Cardiac fibroblast (primary cell): ENCODE results near the gene GOLGA7B.

Experiments used
- DNase-seq, 2 donors: peaks; one replicate each; pipeline versions ENCODE4 v3.0.0 to v3.0.0-alpha.2; 2010; ENCODE audit warnings: low read depth in 2 of 2
- H3K4me3 ChIP-seq, 2 donors: replicated peaks in 1 of 2; 1 replicate in 1 of 2; 2 replicates in 1 of 2; pipeline ENCODE4 v1.5.1; 2011; ENCODE audit warnings: low read depth in 2 of 2, low read length in 2 of 2, mild to moderate bottlenecking in 2 of 2, moderate library complexity in 1 of 2
- CTCF ChIP-seq: IDR thresholded peaks from one replicate; pipeline ENCODE4 v1.5.1; 2011; ENCODE audit warnings: low read depth, mild to moderate bottlenecking, low read length, inconsistent platforms

GOLGA7B gene

GRCh38 chr10:97904576-97904975, 54.9 kb downstream of the GOLGA7B start:
- TF ChIP-seq CTCF = no peak
- no peak for DNase-seq
- no peak overlapping the region for H3K4me3 ChIP-seq

- no peak overlapping the region for H3K4me3 ChIP-seq
- TF ChIP-seq CTCF = no peak
- DNase-seq = no peak
Observed at GRCh38 chr10:97905276-97905675, 55.6 kb downstream of the GOLGA7B start.

- no peak overlapping the region for H3K4me3 ChIP-seq
- no peak for DNase-seq
- no peak for TF ChIP-seq CTCF
Observed at GRCh38 chr10:97907211-97907610, 57.6 kb downstream of the GOLGA7B start.

- DNase-seq = no peak
- H3K4me3 ChIP-seq = no peak overlapping the region
- no peak for TF ChIP-seq CTCF
Observed at GRCh38 chr10:97907830-97908229, 58.2 kb downstream of the GOLGA7B start.

GRCh38 chr10:97910661-97911060, 61.0 kb downstream of the GOLGA7B start:
- no peak for TF ChIP-seq CTCF
- no peak overlapping the region for H3K4me3 ChIP-seq
- DNase-seq = no peak

- TF ChIP-seq CTCF = no peak
- H3K4me3 ChIP-seq = no peak overlapping the region
- DNase-seq = no peak
Observed at GRCh38 chr10:97911217-97911616, 61.6 kb downstream of the GOLGA7B start.

- no peak for TF ChIP-seq CTCF
- DNase-seq = no peak
- no peak overlapping the region for H3K4me3 ChIP-seq
Observed at GRCh38 chr10:97913193-97913592, 63.5 kb downstream of the GOLGA7B start.
